ENCODE data around the gene C16orf87. TPM values are rescaled to one million over a fixed set of nuclear protein-coding genes. Genes with fewer than 3 reads are reported as not detected.

Gene C16orf87
- polyA plus RNA-seq, 10 donors = 21.1 to 33.2 (median 25.4) TPM

GRCh38 chr16:46762583-46762982 is 68.4 kb downstream of the C16orf87 start:
- DNase-seq = no peak

- no peak for DNase-seq
Observed at GRCh38 chr16:46759309-46759708, 71.7 kb downstream of the C16orf87 start.

- DNase-seq = peak in 2 of 3 donors; percentile 32
Observed at GRCh38 chr16:46757339-46758050, 73.5 kb downstream of the C16orf87 start.

- no peak for DNase-seq
Observed at GRCh38 chr16:46756772-46757171, 74.2 kb downstream of the C16orf87 start.

- DNase-seq = no peak
Observed at GRCh38 chr16:46753015-46753414, 78.0 kb downstream of the C16orf87 start.

GRCh38 chr16:46751381-46751780 is 79.6 kb downstream of the C16orf87 start:
- DNase-seq = no peak

GRCh38 chr16:46748775-46749705 is 81.9 kb downstream of the C16orf87 start:
- peak in 2 of 3 donors; percentile 35 to 41 for DNase-seq

GRCh38 chr16:46747777-46748651 is 83.0 kb downstream of the C16orf87 start, which contains the start of gene MYLK3:
TSS of gene MYLK3 (minus strand) at chr16:46748344. CDS start at chr16:46748193, 151 bp downstream.
- DNase-seq = peak in 1 of 3 donors; percentile 27

- DNase-seq = peak in 2 of 3 donors; percentile 30 to 40
Observed at GRCh38 chr16:46746821-46747776, 83.9 kb downstream of the C16orf87 start.

Other genes with a start within 250 kb of the C16orf87 start
- gene SHCBP1, start 209.8 kb downstream of the C16orf87 start, polyA plus RNA-seq (ENCODE audit: insufficient read length in 10 of 10) = 10 to 100 TPM in 3 of 10 donors, 1 to 10 TPM in 7; 6.2 to 11.7 (median 9.0) TPM
- 10 to 100 TPM; 77.8 to 94.7 (median 85.6) TPM for gene VPS35, start 142.0 kb downstream of the C16orf87 start, polyA plus RNA-seq (ENCODE audit: insufficient read length in 10 of 10)
- 10 to 100 TPM in 7 of 10 donors, 1 to 10 TPM in 3; 7.0 to 17.7 (median 10.9) TPM for gene ORC6, start 141.5 kb downstream of the C16orf87 start, polyA plus RNA-seq (ENCODE audit: insufficient read length in 10 of 10)
- 10 to 100 TPM in 5 of 10 donors, 1 to 10 TPM in 5; 4.6 to 17.9 (median 10.1) TPM for gene MYLK3, start 82.8 kb downstream of the C16orf87 start, polyA plus RNA-seq (ENCODE audit: insufficient read length in 10 of 10)
- gene GPT2, start 53.2 kb upstream of the C16orf87 start, polyA plus RNA-seq (ENCODE audit: insufficient read length in 10 of 10) = 10 to 100 TPM; 17.2 to 35.4 (median 30.8) TPM
- 10 to 100 TPM; 42.7 to 54.1 (median 48.5) TPM for gene DNAJA2, start 142.5 kb upstream of the C16orf87 start, polyA plus RNA-seq (ENCODE audit: insufficient read length in 10 of 10)

All from muscle of back (tissue), 11 donors.